C4-2B (cell line): ENCODE results near the gene ZFP36L2.

Experiments used
- H3K27ac ChIP-seq: fragments of 450-650 bp; 2 replicates; pipeline ENCODE4 v1.5.1; 2017
- ZFX ChIP-seq: fragments of 450-650 bp; IDR thresholded peaks from 2 replicates; pipeline ENCODE4 v1.6.1; 2017
- TF ChIP-seq, protein P1 (sequence below): fragments of 450-650 bp; conservative IDR thresholded peaks from 2 replicates; pipeline ENCODE4 v1.5.1; 2017; ENCODE audit warnings: mild to moderate bottlenecking

Gene ZFP36L2

DNA sequence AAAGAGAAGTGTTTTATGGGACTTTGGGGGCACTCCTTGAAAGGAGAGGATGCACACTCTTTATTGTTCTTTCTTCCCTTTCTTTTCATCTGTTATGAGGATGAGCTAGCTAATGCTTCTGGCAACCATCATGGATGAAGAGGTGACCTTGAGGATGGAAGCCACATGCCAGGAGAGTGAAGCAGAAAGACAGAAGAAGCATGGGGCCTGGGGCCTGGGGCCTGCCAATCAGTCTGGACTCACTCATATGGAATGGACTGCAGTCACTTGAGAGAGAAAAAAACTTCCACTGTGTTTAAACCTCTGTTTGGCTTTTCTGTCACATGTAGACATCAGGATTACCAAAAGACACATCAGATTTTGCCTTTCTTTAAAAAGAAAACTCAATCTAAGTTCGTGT, 35.8 kb upstream of the ZFP36L2 start:
- TF ChIP-seq, protein P1, sequence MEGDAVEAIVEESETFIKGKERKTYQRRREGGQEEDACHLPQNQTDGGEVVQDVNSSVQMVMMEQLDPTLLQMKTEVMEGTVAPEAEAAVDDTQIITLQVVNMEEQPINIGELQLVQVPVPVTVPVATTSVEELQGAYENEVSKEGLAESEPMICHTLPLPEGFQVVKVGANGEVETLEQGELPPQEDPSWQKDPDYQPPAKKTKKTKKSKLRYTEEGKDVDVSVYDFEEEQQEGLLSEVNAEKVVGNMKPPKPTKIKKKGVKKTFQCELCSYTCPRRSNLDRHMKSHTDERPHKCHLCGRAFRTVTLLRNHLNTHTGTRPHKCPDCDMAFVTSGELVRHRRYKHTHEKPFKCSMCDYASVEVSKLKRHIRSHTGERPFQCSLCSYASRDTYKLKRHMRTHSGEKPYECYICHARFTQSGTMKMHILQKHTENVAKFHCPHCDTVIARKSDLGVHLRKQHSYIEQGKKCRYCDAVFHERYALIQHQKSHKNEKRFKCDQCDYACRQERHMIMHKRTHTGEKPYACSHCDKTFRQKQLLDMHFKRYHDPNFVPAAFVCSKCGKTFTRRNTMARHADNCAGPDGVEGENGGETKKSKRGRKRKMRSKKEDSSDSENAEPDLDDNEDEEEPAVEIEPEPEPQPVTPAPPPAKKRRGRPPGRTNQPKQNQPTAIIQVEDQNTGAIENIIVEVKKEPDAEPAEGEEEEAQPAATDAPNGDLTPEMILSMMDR = no peak
- TF ChIP-seq ZFX = no peak
- H3K27ac ChIP-seq = no peak overlapping the region

DNA sequence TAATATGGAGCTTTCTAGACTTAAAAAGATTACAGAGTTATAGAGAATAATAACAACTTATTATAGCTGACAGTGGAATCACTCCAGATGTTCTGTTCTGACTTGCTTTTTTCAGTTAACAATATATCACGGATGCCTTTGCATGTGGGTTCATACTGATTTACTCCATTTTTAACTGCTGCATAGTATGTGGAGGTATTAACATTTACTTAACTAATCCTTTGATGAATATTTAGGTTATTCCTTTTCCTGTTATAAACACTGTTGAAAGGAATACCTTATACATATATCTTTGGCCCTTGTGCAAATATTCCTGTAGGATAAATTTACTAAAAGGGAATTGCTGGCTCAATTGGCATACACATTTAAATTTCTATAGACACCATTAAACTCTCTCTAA, 33.1 kb upstream of the ZFP36L2 start:
- TF ChIP-seq, protein P1 = no peak
- no peak for TF ChIP-seq ZFX
- H3K27ac ChIP-seq = no peak overlapping the region

DNA sequence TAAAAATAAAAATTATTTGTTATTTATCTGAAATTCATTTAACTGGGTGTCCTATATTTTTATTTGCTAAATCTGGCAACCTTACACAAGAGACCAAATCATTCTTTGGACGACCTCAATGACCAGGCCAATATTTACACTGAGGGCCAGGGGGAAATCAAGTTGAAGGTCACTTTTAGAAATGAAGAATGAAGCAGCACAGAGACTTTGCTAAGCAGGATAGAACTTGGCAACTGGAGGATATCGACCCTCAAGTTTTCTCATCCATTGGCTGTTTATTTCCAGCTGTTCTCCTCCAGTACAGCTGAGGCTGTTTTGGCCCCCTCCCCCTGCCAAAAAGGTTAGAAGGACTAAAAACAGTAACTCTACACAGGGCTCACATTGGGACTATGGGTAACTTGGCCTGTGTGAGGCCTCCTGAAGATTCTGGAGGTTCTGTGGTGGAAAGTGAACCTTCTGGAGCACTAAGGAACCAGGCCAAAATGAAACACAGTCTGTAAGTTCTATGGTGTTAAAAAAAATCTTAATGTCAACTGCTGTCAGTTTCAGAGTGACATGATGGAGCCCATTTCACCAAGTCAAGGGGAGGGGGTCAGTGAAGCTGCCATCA, 32.2 kb upstream of the ZFP36L2 start:
- no peak for TF ChIP-seq ZFX
- TF ChIP-seq, protein P1 = no peak
- H3K27ac ChIP-seq = no peak overlapping the region

DNA sequence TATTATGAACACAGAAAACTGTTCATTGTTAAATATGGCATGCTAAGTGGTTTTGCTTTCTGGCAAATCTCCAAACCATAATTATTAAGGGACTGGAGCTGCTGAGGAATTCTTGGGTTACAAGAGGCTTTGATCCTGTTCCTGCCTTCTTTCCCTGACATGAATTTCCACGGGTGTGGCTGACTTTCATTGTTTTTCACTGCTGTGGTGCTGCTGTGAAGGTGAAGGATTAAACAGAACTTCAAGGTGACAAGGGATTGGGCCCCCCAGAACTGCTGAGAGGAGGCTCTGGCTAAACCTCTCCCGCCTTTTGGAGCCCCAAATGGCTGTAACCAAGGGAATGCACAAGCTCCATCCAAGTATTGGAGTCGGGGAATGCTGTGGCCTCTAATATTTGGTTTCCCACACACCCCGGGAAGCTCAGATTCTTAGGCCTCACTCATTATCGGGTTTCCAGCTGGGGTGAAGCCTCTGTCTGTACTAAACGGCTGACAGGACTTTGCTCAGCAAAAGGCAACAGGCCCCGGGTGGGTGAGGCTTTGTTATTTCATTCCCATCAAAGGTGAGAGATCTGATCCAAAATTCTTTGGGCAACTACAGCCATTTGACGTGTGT, 29.0 kb upstream of the ZFP36L2 start:
- no peak for TF ChIP-seq ZFX
- TF ChIP-seq, protein P1 = no peak
- no peak overlapping the region for H3K27ac ChIP-seq

GRCh38 chr2:43254331-43254730, 27.9 kb upstream of the ZFP36L2 start:
- TF ChIP-seq, protein P1 = no peak
- TF ChIP-seq ZFX = no peak
- no peak overlapping the region for H3K27ac ChIP-seq

DNA sequence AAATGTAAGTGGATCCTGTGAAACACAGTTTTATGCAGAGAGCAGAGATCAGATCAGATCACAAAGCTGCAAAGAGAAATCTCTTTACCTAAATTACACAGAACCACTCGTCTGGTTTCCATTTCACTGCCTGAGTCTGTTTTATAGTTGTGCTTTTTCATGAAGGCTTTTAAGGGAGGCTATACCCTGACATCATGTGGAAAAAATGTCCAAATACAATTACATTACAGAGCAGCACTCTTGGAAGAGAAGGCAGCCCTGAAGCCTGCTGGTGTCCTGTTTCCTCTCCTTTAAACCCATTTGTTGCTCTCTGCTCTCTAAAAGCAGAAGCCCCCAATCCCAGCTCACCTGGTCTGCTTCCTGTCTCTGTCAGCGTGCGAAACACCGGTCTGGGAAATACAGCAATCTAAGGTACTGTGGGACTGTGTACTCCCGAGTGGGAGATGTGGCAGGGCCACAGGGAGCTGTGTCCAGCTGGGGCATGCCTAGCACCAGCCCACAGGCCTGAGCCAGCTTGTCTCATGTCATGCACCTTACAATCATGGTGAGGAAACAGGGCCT, 24.8 kb upstream of the ZFP36L2 start:
- TF ChIP-seq, protein P1 = no peak
- TF ChIP-seq ZFX = no peak
- H3K27ac ChIP-seq = no peak overlapping the region

GRCh38 chr2:43250015-43250414, 23.6 kb upstream of the ZFP36L2 start:
- no peak overlapping the region for H3K27ac ChIP-seq
- TF ChIP-seq, protein P1 = no peak
- no peak for TF ChIP-seq ZFX
